NCI-H2196 (cell line): ENCODE results near the gene SPRY2.
"Not testable (repeated sequence)": the region's sequence is repeated elsewhere in the genome, so short reads cannot be mapped to it uniquely, and the experiment has no call there.

ENCODE experiments used
- DNase-seq: peaks from one replicate; lab custom pipeline; 2025; ENCODE audit not compliant: unreplicated experiment; lab: John Stamatoyannopoulos, UW

SPRY2 gene

DNA sequence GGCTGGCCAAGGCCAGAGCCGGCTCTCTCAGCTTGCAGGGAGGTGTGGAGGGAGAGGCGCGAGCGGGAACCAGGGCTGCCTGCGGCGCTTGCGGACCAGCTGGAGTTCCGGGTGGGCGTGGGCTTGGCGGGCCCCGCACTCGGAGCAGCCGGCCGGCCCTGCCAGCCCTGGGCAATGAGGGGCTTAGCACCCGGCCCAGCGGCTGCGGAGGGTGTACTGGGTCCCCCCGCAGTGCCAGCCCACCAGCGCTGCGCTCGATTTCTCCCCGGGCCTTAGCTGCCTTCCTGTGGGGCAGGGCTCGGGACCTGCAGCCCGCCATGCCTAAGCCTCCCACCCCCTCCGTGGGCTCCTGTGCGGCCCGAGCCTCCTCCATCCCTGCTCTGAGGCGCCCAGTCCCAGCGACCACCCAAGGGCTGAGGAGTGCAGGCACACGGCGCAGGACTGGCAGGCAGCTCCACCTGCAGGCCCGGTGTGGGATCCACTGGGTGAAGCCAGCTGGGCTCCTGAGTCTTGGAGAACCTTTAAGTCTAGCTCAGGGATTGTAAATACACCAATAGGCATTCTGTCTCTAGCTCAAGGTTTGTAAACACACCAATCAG lies 14.7 kb upstream of the SPRY2 start:
- not testable (repeated sequence) for DNase-seq

DNA sequence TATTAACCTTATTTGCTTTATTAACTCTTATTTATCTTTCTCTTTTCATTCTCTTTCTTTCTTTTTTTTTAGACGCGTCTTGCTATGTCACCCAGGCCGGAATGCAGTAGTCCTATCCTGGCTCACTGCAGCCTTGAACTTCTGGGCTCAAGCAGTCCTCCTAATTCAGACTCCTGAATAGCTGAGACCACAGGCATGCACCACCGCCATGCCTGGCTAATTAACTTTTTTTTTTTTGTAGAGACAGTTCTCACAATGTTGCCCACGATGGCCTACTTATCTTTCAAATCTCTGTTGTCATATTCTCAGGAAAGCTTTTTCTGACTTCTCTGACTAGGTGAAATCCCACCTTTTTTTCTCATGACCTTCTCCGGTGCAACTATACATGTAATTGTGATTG lies 7.8 kb upstream of the SPRY2 start:
- no peak for DNase-seq

DNA sequence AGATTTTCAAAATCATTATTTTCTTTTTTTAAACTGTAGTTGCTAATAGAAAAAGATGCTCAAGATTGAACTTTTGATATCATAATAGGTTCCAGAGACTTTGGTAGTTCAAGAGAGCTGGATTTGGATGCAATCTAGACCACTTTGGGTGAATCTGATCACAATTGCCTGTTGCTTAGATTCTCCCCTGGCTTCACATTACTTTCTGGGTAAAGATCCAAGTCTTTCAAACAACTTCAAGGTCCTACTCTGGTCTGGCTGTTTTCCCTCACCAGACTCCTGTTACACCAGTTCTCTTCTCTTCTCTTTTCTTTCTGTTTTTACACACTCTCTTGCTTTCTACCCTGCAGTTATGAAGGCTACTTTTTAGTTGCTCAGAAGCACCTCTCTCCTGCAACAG lies 7.4 kb upstream of the SPRY2 start:
- no peak for DNase-seq

DNA sequence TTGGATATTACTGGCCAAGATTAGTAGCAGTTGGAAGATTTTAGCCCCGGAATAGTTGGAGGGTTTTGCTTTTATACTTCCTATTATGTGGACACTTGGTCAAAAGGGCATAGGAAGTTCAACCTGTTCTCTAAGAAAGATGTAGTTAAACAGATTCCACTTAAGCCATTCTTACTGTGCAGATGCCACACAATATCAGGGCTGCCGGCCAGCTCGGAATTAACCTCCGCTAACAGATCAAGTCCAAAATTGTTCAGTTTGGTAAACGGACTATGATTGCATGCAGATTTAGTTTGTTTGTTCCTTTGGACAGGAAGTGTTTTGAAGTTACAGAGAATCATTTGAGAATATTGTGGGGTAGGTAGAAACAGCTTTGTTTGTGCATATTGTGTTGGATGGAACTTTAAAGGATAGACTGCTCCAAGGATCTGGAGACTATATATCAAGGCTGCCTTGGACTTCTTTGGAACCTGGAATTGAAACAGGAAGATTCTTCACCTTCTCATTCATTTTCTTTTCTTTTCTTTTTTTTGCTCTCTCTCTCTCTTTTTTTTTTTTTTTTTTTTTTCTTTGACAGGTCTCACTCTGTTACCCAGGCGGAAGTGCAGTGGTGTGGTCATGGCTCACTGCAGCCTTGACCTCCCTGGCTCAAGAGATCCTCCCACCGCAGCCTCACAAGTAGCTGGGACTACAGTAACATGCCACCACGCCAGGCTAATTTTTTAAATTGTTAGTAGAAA lies 5.0 kb upstream of the SPRY2 start:
- DNase-seq: no peak

DNA sequence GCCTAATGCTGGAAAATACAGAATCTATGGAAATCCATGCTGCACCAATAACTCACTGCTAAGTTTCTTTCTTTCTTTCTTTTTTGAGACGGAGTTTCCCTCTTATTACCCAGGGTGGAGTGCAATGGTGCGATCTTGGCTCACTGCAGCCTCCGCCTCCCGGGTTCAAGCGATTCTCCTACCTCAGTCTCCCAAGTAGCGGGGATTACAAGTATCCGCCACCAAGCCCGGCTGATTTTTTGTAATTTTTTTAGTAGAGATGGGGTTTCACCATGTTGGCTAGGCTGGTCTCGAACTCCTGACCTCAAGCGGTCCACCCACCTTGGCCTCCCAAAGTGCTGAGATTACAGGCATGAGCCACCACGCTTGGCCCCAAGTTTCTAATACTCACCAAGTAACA lies 3.1 kb upstream of the SPRY2 start:
- DNase-seq: not testable (repeated sequence)

DNA sequence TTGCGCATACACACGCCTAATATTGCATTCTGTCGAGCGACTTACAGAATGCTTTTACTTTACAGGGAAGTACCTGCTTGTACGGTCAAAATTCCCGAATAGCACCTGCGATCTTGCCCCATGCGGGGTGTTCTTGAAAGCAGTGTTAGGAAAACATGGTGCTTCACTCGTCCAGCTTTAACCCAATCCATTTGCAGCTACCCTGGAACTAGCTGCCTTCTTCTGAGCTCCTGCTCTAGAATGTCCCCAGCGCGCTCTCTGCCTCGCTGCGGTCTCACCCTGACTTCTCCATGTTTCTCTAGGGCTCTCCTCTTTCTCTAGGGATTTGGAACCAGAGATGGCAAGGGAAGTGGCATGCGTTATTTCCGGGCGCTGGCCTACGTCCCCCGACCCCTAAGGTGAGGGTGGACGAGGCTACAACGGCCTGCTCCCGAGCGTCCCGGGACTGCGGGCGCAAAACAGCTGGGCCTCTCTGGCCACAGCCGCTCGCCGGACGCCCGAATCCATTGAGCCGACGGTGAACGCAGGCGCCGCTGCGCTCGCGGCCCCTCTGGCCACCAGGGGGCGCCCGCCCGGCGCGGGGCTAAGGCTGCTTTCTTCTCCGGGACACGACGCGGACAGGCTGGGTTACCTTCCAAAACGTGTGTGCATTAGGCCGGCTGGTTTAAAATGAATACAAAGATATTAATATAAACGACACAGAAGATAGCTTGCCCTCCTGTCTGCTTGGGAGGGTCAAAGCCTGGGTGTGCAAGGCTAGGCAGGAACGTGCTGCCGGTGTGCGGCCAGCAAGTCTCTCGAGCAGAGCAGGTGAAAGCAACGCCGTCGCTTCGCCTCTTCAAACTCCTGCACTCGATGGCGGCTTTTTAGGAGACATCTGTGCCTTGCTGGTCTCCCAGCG lies 1.8 kb upstream of the SPRY2 start:
- peak; percentile 69 for DNase-seq

DNA sequence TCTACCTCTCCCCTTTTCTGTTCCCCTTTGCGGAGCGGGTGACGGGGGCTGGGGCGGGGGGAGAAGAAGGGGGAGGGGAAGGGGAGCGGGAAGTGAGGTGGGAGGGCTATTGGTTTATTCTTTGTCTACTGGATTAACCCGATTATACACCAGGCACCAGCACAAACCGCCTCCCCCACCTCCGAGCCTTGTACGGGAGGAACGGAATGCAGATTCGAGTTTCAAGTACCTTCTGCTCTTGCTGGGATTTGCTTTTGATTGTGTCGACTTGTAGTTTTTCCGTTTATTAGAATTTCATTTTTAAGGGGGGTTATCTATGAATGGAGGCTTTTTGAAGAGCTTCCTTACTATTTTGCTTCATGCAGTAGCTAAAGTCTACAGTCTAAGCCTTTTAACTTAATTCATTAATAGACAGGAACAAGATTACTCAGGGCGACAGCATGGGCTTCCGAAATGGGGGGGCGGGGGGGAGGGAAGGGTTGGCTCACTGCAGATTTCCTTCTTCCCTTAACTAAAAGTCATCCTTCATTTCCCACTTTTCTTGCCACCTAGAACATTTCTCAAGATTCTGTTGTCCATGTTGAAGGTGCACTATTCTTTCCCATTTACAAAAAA lies 937 bp upstream of the SPRY2 start:
- DNase-seq: peak; percentile 18

DNA sequence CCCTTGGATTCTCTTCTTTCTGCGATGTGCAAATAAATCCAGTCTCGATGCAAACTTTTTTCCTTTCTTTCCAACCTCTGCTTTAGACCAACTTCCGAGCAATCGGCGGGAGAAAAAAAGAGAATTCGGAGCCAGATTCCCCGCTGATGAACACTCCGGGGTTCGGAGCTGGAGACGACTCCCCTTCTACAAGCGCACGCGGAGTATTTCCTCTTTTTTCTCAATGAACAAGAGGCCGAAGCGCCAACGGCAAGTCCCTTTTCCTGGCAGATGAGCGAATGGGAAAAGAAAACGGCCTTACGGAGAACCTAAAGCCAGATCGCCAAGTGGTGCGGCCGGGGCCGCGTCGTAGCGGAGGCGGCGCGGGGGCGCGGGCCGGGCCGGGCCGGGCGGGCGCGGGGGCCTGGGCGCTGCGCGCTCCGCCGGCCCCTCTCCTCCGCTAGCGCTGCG lies 250 bp downstream of the SPRY2 start:
- peak; percentile 35 for DNase-seq

DNA sequence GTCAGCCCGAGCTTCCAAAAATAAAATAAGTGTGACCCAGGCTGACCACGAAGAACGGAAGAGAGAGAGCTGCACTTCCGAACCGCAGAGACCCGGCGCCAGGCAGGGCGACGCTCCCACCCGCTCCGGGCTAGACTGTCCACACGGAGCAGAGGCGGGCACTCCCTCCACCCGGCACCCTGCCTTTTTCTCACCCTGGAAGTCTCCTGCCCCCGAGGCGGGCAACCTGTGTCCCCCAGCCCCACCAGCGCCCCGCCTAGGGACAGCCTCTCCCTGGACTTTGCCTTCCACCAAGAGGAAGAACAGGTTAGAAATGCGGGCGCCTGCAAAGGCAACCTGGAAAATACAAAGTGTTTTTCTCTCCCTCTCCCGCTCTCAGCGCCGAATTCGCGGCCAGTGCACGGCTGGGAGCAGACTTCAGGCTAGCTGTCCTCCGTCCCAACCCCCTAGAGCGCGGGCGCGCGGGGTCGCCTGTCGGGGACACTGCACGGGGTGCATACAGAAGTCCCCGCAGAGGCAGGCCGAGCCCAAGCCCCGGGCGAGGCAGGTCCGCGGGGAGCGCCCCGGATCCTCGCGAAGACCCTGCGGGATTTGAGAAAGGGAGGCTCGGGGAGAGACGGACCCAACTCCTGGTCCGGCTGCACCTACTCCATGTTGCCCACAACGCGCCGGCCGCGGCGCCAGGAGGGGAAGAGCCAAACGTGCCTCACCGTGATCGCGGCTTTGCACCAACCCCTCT lies 845 bp downstream of the SPRY2 start:
- no peak for DNase-seq

DNA sequence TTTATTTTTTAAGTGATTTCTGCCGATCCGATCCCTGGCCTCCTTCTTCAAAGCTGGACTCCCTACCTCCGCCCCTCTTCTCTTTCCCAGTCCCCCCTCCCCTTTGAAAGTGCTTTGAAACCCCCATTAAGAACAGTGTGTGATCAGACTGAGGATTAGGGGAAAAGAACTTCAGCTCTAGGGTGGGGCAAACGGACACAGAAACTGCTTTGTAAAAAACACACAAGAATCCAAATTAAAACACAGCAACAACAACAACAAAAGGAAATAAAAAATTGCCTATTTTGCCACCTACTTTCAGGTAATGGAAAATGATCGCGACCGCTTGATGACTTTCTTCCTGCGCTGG lies 1.4 kb downstream of the SPRY2 start:
- DNase-seq: no peak

DNA sequence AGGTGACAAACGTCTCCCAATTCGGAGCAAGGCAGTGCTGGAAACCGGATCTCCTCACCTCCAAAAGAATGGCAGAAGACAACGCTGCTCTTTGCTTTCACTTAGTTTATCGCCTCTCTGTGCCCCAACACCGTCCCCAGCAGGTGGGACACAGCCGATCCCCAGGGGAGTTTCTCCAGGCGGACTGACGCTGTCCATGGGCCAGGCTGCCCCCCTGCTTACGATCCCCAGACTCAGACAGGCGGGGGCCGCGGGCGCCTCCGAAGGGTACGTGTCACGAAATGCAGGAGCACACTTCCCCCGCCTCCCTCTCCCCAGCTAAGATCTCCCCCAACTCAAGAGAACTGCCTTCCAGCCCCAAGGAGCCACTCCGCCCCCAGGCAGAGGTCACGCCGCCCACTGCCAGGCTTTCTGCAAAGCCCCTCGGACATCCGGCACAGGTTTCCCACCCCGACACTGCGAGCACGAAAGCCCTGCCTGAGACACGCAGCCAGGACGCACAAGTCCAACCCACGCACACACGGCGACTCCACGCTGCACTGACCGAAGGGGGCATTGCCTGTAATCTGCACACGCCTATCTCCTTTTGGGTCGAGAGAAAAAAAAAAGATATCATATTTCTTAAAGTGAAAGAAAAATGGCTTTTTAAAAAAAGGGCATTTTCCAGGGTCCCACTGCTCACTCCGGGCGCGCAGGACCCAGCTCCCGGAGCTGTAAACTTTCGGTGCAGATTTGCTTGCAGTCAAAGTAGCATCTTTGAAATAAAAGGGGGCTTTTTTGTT lies 2.0 kb downstream of the SPRY2 start:
- no peak for DNase-seq

DNA sequence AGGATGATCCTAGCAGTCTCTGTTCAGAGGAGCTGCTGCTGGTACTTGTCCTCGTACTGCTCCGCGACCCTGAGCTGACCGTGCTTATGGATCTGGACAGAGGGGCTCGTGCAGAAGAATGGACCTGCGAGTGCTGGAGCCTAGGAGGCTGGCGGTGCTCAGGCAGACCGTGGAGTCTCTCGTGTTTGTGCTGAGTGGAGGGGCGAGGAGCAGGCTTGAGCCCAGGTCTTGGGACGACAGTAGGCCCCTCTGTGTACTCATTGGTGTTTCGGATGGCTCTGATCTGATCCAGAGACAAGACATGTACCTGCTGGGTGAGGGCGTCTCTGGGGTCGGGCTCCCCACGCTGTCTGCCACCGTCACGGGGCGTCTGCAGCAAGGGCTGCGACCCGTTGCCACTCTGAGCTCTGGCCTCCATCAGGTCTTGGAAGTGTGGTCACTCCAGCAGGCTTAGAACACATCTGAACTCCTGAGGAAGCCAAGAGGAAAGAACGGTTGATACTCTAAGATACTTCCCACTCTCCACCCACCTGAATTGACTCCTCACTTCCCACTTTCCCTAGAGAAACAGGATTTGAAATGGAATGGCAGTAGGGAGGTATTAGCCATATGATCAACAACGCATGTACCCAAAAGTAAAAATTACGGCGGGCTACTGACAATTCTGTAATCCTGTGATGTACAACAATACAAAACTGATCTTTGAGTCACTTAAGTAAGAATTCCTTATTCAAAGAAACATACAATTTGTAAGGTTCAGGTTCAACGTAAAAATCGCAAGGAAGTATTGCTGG lies 3.4 kb downstream of the SPRY2 start:
- DNase-seq: no peak

DNA sequence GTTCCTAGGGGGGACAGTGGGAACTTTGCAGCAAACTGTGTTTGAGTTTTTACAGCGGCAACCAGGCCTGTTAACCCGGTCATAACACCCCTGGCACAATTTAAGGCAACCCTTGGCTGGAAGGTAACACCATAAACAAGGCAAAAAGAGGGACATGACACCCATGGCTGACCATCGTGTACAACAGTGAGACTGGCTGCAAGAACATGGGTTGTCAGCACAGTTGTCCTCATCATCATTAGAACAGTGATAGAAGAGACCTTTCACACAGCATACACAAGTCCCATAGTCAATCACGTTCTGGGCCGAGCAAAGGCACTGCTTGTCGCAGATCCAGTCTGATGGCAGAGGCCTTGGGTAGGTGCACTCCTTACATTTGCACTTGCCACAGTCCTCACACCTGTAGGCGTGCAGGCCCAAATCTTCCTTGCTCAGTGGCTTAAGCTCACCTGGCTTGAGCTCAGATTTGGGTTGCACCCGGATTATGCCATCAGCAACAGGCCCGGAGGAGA lies 4.1 kb downstream of the SPRY2 start:
- no peak for DNase-seq

DNA sequence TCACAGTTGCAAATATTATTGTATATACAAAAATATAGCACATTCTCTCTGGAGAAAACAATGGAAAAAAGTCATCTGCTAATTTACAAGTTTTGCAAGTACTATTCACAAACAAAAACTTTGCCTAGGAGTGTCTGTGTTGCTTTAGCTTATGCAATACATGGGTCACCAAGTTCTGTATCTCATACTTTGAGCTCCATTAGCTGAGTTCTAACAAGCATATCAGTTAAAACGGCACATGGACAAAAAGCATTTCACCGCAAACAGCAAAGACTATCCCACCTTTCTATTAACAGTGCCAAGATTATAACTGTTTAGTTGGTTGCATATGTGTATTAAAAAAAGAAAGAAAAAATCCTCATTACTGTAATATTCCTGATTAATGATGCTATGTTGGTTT lies 4.6 kb downstream of the SPRY2 start:
- no peak for DNase-seq

DNA sequence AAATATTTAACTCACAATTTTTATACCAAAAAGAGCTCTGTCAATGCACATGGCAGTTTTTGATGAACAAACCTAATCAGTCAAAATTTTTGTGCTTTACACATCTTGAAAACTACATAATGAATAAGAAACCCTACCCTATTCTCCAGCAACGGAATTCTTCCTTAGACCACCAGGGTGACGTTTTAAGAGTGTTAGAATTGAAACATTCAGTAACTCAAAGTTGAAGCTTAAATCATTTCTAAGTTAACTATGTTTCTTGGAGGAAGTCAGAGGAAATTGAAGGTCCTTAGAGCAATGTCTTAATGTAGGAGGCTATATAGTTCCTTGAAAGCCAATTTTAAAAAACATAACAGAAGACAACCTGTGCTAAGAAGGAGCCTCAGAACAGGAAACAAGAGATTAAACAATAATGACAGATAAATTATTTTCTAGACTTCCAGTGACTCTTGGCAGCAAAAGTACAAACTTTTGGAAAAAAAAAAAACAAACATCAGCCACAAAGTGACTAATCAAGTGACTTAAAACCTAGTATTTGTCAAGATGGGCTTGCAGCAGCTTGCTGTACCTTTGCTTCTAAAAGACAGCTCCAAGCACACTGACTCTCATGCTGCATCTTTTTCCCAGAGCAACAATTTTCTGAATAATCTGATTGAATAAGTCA lies 6.2 kb downstream of the SPRY2 start:
- no peak for DNase-seq

DNA sequence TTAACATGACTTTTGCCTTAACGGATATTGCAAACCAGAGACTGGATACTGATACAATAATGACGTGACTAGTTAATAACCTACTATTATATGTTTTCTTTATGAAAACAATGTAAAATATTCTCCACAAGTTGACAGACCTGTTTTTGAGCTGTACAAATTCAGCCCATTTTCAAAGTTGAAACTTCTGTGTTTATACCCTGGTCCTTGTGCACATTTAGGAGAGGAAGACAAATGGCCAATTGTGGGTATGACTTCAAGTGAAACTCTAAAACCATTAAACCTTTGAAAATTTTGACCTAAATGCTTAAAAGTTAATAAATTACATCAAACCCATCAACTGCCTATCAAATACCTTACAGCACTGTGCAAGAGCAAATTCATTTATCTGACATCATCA lies 8.9 kb downstream of the SPRY2 start:
- DNase-seq: no peak

DNA sequence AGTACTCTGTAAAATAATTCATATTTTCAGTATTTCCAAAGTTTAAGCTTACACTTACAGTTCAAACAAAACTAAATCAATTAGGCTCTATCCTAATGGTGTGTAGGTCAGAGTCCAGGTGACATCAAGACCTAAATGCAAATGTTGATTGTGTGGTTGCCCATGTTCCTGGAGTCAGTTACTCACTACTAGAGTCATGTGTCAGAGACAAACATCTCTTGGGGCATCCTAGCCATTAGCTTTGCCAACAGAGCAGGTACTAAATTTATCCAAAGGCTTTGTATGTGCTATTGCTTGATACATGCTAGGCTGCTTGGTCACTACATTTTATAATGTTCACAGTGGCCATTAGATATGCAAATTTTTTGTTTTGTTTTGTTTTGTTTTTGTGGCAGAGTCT lies 11.7 kb downstream of the SPRY2 start:
- no peak for DNase-seq

DNA sequence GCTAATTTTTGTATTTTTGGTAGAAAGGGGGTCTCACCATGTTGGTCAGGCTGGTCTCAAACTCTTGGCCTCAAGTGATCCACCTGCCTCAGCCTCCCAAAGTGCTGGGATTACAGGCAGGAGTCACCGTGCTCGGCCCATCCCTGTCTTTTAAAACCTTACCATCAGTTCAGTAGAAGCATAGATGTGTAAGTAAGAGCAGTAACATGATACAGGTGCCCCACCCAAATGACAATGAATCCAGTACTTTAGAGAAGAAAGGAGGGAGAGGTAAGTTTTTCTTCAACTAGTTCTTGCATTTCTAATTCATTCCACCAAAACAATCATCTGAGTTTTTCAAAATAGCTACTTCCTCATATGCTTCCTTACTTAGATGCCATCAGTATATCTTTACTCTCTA lies 21.9 kb downstream of the SPRY2 start:
- no peak for DNase-seq
